ENCODE data around the gene TWF1.
"Not testable (repeated sequence)": the region's sequence is repeated elsewhere in the genome, so short reads cannot be mapped to it uniquely, and the experiment has no call there.

The TWF1 gene

DNA sequence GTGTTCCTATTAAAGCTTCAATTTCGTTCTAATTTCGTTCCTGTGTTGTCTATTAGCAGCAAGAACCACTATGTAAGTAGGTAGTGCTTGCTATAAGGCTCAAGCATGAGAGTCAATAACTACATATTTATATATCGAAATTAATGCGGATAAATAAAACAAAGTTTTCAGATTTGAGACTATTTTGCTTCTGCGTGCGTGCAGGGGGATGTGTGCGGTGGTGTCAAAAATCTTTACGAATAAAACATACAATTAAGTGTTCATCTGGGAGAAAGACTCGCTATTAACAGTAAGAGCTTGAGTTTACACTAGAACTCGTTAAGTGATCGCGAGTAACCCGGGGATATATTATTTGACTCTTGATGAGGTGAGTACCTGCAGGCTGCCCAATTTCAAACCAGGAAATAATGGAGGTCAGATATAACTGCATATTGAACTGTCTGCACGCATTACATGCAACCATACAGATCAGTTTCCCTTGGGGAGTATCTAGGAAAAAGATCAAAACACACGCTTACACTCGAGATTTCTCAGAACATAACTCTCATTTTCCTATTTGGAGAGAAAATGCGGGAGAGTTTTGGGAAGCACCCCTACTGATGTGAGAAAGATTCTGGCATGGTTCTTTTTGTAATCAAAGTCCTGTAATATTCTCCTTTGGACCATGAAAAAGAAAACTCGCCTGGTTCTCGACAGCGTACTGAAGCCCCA is 813 bp downstream of the TWF1 start:
- DNase-seq = no peak

DNA sequence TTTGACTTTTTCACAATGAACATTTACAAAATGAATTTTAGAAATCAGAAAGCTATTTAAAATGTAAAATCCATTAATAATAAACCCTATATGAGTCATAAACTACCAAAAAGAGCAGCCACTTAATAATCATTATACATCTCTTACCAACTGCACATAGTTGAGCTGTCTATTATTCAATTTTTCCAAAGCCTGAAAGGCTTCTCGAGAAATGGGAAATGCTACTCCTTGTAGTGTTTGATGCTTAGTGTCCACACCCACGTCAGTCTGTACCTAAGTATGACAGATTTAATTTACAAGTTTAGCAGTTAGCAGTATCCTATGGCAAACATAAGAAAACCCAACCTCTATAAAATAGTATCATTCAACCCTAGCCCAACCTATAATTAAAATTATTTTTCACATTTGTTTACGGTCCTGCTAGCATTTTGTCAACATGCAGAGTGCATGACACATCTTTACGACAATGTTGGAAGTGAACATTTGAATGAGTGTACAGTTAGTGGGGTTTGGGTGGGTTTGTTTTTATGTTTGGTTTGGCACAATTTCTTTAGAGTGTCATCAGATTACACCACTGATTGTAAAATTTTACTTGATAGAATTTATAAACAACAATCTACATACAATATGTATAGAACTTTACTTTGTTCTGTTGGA is 8.4 kb downstream of the TWF1 start:
- no peak for DNase-seq

DNA sequence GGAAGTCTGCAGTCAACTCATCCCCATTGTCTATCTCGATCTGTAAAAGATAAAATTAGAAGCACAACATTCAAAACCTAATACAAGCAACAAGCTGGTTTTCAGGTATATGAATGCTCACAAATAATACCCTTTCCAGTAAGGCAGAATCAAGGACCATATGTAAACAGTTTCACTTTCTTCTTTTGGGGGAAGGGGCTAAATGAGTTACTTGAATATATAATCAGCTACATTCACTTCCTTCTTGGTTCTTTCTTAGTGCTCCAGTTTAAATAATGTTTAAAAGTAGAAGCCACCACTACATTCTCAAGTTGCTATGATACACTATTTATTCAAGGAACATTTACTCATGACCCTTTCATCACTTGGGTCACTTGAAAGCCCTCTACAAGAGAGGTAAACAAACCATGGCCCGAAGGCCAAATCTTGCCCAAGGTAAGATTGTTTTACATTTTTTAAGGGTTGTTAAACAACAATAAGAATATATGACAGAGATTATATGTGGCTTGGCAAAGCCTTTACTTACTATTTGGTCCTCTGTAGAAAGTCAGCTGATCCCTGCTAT is 10.3 kb downstream of the TWF1 start:
- no peak for DNase-seq

DNA sequence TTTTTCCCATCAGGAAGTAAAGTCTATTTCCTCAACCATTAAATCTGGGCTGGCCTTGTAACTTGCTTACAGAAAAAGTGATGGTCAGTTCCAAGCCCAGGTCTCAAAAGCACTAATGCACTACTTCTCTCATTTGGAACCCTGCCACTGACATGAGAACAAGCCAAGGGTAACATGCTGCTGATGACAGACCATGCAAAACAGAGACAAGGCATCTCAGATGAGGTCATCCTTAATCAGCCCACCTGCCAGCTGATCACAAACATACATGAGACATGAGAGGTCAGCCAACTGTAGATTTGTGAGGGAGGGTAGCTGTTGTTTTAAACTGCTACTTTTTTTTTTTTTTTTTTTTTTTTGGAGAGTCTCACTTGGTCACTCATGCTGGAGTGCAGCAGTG is 16.2 kb downstream of the TWF1 start:
- DNase-seq = no peak

DNA sequence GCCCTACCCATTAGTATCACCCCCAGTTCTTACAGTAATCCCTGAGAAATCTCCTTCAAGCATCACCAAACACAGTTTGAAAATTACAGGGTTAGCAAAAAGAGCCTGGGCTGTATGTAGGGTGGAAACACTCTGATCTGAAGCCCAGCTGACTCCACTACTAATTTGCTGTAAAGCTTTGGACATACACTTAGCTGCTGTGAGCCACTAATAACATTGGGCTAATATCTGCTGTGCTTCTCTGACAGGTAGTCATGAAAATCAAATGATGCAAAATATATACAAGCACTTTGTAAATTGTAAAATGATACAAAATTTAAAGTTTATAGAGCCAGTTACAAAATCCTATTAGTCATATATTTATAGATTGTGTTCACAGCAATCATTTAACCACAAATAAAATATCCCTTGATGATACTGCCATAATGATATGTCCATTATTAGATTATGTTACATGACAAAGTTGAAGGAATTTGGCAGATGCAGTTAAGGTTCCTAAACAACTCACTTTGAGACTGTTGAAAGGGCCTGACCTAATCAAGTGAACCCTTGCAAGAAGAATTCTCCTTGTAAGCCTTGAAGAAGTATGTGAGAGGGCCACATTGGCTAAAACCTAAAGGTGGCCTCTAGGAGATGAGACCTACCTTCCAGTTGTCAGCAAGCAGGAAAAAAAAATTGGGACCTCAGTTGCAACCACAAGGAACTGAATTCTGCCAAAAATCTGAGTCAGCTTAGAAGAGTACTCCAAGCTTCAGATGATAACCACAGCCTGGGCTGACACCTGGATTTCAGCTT is 19.0 kb downstream of the TWF1 start:
- DNase-seq = no peak

DNA sequence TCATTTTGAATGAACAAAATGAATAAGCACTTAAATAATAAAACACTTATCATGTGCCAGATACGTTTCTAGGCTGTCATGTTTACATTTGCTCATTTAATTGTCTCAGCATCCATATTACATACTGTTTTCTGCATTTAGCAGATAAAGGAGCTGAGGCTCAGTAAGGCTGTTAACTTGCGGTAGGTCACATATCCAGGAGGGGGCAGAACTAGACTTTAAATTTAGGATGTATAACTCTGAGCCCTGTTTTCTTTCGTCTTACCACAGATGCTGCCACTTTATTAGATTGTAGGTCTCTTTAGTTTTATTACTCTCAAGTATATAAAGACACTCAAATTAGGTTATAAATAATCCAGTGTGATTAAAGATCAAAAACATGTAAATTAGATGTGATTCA is 29.6 kb downstream of the TWF1 start:
- no peak for DNase-seq

DNA sequence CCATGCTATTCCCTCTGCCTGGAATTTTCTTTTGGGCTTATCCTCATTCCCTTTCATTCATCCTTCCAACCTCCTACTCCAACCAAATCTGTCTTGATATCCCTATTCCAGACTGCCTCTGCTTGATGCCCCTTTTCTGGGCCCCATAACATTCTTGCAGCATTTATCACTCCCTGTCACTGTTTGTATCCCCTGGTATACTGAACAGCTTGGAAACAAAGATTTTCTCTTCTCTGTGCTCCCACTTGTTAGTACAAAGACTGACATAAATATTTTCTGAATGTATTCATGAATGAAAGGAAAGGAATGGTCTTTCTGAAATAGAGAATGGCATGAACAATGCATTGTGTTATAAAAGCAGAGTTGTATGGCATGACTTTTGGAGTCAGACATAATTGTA is 39.8 kb downstream of the TWF1 start:
- no peak for DNase-seq

DNA sequence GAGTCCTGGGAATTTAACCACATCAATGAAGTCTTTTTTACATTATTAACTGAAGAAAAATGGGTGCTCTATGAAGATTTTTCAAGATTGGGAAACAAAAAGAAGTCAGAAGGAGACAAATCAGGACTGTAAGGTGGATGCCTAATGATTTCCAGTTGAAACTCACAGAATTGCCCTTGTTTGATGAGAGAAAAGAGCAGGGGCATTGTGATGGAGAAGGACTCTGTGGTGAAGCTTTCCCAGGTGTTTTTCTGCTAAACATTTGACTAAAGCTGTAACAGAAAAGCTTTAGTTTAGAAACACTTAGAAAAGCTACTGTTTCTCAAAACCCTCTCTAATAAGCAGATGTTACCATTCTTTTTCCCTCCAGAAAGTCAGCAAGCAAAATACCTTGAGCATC is 41.6 kb downstream of the TWF1 start:
- no peak for DNase-seq

DNA sequence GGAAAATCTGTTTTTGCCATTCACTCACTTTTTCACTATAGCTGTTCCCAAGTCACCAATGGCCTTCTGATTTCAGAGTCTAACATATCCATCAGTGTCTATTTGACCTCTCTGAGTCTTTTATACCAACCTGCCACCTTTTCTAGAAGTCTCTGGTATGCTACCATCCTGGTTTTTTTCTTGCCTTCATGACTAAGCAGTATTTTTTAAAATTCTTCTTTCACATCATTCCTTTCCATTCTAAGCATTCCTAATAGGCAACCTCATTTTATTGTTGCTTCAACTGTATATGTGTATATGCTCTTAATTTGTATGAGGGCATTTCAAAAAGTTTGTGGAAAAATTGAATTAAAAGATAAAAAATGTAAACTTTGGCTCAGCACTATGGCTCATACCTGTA is 42.3 kb downstream of the TWF1 start:
- no peak for DNase-seq

DNA sequence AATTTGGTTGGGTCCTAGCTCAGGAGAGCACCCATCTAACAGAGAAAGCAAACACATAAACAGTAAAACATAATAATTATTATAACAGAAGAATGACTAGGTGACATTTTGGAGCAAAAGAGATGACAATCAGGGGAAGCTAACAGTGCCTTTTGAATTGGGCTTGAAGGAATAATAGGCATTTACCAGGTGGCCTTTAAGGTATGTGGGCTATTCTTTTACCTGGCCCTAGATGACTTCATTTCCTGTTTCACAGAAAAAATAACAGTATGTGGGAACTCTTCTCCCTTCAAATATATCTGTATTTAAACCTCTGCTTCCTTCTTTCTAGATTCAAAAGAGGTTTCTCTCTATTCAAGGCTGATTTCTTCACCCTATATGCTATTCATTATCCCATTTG is 43.5 kb downstream of the TWF1 start:
- DNase-seq = no peak

DNA sequence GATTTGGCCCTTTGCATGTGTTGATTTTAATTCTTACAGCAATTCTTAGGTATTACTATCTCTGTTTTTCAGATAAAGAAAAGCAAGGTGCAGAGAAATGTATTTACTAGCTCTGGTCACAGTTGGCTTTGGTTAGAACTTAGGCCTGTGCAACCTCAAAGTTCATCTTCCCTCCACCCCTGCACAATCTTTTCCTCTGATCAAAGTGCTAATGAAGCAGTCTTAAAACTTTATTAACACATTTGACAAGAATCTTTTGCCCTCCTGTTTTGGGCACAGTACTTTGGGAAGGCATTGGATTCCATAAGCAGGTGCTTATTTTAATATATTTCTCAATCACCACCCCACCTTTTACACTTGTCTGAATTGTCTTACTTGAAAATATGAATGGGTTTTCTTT is 44.6 kb downstream of the TWF1 start:
- no peak for DNase-seq

DNA sequence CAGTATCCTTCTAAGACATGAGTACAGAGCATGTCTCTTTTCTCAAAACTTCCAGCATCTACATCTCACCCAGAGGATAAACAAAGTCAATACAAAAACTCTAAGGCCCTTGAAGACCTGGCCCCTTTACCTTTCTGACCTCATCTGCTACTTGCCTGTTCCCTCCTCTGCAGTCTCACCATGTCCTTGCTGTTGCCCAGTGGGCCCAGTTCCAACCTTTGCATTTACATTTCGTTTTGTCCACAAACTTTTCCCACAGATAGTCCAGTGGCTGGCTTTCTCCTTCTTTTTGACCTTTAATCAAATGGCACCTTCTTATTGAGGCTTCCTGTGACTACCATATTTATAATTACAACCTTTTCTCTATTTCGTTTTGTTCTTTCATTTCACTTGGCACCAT is 45.7 kb downstream of the TWF1 start:
- DNase-seq = no peak

DNA sequence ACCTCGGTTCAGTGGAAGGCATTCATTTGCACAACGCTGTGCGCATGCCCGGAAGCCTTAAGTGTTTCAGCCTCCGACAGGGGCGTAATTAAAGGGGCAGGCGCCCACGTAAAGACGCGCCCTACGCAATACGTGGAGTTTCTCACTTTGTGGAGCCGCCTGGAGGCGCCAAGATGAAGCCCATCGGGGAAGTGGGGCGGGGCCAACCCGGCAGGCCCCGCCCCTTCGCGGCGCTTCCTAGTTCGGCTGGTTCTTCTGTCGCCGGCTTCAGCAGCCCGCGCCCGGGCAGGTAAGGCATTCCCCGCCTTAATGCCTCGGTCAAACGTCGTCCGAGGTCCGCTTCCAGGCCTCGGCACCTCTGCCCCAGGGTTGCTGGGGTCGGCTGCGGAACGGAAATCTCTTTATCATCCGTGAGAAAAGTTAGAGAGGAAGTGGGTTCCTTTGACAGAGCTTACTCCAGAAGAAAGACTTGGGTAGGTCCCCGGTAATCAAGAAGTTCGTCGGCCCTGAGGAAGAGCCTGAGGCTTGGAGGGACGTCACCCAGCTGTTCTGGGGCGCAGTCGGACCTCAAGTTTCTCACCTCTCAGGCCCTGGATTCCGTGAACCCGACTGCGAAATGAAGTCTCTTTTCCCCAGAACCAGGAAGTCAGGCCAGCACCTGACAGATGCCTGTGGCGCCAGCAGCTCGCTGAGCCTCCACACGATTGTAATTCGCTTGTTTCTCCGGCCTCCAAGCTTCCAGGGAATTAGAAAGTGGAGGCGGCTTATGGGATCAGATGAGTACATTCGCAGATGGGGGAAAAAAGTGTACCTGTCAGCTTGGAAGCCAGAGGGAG is 47.2 kb downstream of the TWF1 start, which contains the start of the genes IRAK4 and PUS7L:
IRAK4 (plus strand) TSS at position 224 of the 836 bp plus-strand sequence. CDS start 9,161 bp downstream, outside the sequence.
PUS7L (minus strand) TSS at position 63 of the 836 bp plus-strand sequence. CDS start 3,545 bp downstream, outside the sequence.
- DNase-seq = peak; percentile 56 to 87

DNA sequence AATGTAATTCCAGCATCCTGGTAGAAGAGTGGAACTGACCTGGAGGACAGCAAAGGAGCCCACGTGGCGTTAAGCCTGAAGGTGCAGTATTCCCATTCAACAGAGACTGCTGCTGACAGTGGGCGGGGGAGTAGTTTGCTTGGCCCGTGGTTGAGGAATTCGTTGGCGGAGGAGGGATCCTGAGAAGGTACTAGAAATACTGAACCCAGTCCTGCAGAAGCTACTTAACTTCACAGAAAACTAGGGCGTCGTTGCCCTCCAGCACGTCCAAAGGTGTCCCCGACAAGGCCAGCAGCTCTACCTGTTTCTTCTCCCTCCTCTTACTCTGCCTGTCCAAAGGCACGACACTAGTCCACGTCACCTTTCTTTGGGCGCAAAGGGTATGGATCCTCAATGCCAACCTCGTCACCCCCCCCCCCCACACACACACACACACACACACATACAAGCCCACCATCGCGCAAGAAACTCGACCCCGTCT is 47.8 kb downstream of the TWF1 start:
- DNase-seq = no peak

DNA sequence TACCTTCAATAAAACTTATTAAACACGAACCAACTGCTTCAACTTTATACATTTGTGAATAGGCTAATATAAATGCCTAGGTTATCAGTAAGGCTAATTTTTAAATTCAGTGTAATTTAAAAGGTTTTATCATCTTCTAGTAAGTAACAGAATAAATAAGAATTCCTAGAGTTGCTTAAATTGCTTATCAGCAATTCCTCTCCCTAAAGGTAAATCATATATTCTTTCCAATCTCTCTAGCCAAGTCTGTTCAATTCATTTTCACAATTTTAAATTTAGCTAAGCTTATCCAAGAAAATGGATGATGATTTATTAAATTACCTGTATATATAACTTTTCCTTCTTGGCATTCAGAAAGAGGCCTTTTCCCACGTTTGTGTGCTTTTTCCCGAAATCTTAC is 52.1 kb downstream of the TWF1 start:
- DNase-seq = no peak

DNA sequence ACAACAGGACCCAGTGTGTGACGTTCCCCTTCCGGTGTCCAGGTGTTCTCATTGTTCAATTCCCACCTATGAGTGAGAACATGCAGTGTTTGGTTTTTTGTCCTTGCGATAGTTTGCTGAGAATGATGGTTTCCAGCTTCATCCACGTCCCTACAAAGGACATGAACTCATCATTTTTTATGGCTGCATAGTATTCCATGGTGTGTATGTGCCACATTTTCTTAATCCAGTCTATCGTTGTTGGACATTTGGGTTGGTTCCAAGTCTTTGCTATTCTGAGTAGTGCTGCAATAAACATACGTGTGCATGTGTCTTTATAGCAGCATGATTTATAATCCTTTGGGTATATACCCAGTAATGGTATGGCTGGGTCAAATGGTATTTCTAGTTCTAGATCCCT is 54.8 kb downstream of the TWF1 start:
- not testable (repeated sequence) for DNase-seq

DNA sequence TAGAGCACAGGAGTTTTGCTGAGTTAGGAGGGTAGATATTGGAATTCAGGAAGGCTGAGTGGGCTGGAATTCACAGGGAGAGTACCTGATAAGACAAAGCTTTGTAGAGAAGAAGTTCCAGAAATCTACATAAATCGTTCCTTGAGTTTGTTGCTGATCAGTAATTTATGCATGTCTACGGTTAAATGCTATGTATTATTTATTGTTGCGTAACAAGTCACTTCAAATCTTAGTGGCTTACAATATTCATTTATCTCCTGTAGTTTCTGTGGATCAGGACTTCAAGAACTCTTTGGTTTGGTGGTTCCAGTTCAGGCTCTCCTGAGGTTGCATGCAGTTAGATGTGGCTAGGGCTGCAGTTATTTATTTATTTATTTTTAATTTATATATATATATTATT is 55.3 kb downstream of the TWF1 start:
- DNase-seq = no peak

DNA sequence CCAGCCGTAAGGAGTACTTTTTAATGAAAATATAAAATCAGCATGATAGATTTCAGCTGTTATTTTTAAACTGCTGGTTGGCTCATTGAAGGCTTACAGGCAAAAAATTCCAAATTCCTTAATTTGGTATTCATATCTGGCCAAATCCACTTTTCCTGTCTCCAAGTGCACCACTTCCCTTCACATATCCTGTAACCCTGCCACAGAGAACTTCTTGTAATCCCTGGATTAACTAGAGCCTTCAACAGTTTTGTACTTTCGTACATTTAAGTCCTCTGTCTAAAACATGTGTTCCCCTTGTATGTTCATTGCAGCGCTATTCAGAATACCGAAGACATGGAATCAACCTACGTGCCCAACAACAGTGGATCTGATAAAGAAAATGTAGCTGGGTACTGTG is 57.1 kb downstream of the TWF1 start:
- DNase-seq = no peak

DNA sequence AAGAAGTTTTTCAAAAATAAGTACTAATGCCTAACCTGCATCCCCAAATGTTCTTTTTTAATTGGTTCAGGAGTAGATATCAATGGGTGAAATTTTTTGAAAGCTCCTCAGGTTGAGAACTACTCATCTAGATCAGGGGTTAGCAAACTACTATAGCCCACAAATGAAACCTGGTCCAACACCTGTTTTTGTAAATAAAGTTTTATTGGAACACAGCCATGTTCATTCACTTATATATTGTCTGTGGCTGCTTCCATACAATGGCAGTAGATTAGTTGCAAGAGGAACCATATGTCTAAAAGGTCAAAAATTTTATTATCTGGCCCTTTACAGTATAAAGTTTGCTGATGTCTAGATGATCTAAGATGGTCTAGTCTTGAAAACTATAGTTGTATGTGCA is 61.3 kb downstream of the TWF1 start:
- no peak for DNase-seq
